ENCODE results near the gene MYPOP. TPM values are rescaled to one million over a fixed set of nuclear protein-coding genes. Genes with fewer than 3 reads are reported as not detected.
A peak's percentile ranks its signal among the peaks of the same experiment; 100 is the strongest.

Gene MYPOP
- total RNA-seq, 1 donor from 2014 or later, result 1.6 TPM

DNA sequence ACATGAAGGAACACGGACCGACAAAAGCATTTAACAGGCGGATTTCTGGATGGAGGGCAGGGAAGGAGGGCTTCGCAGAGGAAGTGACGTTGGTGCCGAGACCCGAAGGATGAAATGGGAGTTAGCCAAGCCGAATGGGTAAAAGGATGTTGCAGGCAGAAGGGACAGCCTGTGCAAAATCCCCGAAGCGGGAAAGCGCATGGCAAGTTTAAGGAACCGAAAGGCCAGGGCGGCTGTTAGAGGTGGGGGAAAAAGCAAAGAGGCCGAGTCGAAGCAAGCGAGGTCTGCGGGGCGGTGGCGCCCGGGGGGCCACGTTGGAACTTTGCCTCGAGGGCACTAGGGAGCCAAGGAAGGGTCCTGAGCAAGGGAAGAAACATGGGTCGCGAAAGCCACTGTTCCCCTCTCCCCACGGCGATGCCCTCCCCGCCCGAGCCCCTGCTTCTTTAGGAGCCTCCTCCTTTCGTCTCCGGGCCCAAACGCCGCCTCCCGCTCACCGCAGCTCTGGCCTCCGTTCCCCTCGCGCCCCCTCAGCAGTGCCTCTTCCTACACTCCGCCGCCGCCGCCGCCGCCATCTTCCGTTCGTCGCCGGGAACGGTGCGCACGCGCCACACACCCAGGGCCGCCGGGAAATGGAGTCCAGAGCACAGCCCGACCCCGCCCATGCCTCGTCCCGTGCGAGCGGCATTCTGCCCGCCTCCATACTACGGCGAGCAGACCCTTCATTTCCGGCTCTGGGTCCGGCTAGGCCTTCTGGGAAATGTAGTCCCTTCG lies 39.7 kb downstream of the MYPOP start, which contains the start of gene SYMPK:
TSS of gene SYMPK (minus strand) at position 584 of the 771 bp plus-strand sequence. CDS start 8,652 bp downstream, outside the sequence.
- Histone ChIP-seq H3K4me1 (peaks cover 4 to 15% of the 10 kb centered on the region in 2 donors), H3K4me3 (peak within 1 kb of the TSS; percentile 73 to 88), H3K9me3 (no peaks in the 10 kb centered on the region), H3K27me3 (peaks cover 9% of the 10 kb centered on the region), H3K27ac (peak within 1 kb of the TSS; percentile 79 to 94), H3K36me3 (peaks cover 6 to 12% of the 10 kb centered on the region in 2 donors)
- DNase-seq (ENCODE audit: low spot score in 2 of 2), result peak; percentile 95 to 99
- TF ChIP-seq, protein P1, sequence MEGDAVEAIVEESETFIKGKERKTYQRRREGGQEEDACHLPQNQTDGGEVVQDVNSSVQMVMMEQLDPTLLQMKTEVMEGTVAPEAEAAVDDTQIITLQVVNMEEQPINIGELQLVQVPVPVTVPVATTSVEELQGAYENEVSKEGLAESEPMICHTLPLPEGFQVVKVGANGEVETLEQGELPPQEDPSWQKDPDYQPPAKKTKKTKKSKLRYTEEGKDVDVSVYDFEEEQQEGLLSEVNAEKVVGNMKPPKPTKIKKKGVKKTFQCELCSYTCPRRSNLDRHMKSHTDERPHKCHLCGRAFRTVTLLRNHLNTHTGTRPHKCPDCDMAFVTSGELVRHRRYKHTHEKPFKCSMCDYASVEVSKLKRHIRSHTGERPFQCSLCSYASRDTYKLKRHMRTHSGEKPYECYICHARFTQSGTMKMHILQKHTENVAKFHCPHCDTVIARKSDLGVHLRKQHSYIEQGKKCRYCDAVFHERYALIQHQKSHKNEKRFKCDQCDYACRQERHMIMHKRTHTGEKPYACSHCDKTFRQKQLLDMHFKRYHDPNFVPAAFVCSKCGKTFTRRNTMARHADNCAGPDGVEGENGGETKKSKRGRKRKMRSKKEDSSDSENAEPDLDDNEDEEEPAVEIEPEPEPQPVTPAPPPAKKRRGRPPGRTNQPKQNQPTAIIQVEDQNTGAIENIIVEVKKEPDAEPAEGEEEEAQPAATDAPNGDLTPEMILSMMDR (IDR thresholded peaks at IDR 0.05), result no peak
- intact Hi-C loops (cut with DNase I), result loop anchor here (1.0 to 2.0 kb wide), 7 partner anchors 24 to 132 kb away; partner anchors contain the start of genes CCDC61, FBXO46, IRF2BP1 and MYPOP

DNA sequence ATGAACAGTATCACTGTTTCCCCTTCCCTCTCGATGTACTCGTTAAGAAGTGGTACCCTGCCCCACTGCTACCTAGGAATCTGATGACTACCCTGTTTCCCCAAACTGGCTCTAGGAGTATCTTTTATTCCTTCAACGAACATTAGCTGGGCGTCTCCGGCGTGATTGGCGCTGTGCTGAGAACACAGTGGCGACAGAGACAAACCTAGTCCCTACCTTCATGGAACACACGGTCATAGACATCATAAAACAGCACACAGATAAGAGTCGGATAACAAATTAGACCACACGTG lies 40.2 kb downstream of the MYPOP start:
- peaks cover 6 to 12% of the 10 kb centered on the region in 2 donors for H3K36me3 ChIP-seq
- intact Hi-C loops (cut with DNase I), result loop anchor here (2.0 kb wide), 6 partner anchors 41 to 133 kb away; partner anchors contain the start of genes CCDC61, FBXO46 and MYPOP
- peaks cover 4 to 15% of the 10 kb centered on the region in 2 donors for H3K4me1 ChIP-seq
- H3K27ac ChIP-seq, result peak overlapping the region; percentile 79 to 94
- H3K27me3 ChIP-seq, result peaks cover 9% of the 10 kb centered on the region
- H3K9me3 ChIP-seq, result no peaks in the 10 kb centered on the region
- TF ChIP-seq, protein P1 (IDR thresholded peaks at IDR 0.05), result no peak
- H3K4me3 ChIP-seq, result peak overlapping the region; percentile 73 to 88
- DNase-seq (ENCODE audit: low spot score in 2 of 2), result no peak

DNA sequence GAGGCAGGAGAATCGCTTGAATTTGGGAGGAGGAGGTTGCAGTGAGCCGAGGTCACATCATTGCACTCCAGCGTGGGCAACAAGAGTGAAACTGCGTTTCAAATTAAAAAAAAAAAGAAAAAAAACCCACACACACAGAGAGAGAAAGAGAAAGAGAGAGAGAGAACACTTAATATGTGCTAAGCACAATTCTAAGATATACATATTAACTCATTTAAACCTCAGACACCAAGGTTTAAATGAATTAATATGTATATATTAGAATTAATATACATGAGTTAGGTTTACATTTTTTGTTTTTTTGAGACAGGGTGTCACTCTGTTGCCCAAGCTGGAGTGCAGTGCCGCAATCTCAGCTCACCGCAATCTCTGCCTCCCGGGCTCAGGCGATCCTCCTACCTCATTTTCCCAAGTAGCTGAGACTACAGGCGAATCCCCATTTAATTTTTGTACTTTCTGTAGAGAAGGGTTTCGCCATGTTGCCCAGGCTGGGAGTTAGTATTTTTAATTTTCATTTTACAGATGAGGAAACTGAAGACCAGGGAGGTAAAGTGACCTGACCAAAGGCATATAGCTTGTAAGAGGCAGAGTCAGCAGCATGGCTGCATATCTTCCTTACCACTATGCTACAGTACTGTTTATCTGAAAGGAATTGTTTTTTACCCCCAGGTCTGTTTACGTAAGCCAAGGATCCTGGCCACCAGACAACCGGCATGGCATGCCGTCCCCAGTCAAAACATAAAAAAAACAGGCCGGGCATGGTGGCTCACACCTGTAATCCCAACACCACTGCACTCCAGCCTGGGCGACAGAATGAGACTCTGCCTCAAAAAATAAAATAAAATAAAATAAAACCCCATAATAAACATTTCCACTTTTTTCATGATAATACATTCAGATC lies 41.8 kb downstream of the MYPOP start:
- peaks cover 9% of the 10 kb centered on the region for H3K27me3 ChIP-seq
- TF ChIP-seq, protein P1 (IDR thresholded peaks at IDR 0.05), result no peak
- no peak overlapping the region for H3K4me3 ChIP-seq
- H3K27ac ChIP-seq, result no peak overlapping the region
- H3K36me3 ChIP-seq, result peaks cover 6 to 20% of the 10 kb centered on the region in 2 donors
- peaks cover 4 to 15% of the 10 kb centered on the region in 2 donors for H3K4me1 ChIP-seq
- DNase-seq (ENCODE audit: low spot score in 2 of 2), result no peak
- intact Hi-C loops (cut with DNase I), result no loop called here
- no peaks in the 10 kb centered on the region for H3K9me3 ChIP-seq

DNA sequence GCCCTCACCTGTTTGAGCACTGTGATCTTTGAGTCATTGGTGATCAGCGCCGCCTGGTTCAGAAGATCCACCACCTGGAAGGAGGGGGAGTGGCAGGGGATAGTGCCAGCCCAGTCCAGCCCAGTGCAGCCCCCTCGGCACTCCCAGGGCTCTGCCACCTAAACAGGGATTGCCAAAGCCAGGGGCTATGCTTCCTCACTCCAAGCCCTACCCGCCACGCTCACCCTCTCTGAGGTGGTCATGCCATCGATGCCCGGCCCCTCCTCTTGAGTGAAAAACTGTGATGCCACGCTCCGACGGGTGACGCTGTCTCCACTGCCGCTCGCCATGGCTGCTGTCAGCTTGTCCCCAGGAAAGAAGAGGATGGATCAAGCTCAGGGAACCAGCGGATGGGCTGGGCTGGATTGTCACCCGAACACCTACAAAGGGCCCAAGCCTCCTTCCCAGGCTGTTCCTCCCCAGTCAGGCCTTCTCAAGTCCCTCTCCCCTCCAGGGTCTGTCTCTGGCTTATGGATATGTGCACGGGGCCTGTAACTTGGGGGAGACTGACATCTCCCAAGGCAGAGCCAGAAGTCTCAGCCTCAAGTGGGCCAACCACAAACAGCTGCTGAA lies 48.1 kb downstream of the MYPOP start:
- Histone ChIP-seq H3K4me3 (no peak overlapping the region), H3K4me1 (no peaks in the 10 kb centered on the region), H3K36me3 (peaks cover 58 to 71% of the 10 kb centered on the region in 2 donors), H3K9me3 (no peaks in the 10 kb centered on the region), H3K27ac (no peak overlapping the region), H3K27me3 (no peaks in the 10 kb centered on the region)
- DNase-seq (ENCODE audit: low spot score in 2 of 2), result no peak
- intact Hi-C loops (cut with DNase I), result no loop called here
- TF ChIP-seq, protein P1 (IDR thresholded peaks at IDR 0.05), result no peak

DNA sequence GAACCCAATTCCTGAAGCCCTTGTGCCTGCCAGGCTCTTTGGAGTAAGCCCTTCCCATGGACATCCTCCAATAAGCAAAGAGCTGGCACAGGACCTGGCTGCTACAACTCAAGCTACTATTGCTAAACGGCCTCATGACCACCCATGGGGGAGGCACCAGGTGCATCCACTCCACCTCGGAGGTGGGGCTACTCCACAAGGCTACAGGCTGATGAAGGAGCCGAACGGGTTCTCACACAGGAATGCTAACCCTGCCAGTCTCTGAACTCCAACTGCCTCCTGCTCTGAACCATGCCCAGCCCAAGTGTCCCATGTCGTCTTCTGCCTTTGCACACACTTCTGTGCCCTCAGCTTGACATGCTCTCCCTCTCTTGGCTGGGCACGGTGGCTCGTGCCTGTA lies 49.4 kb downstream of the MYPOP start:
- H3K27ac ChIP-seq, result no peak overlapping the region
- no peaks in the 10 kb centered on the region for H3K9me3 ChIP-seq
- TF ChIP-seq, protein P1 (IDR thresholded peaks at IDR 0.05), result no peak
- peaks cover 62 to 79% of the 10 kb centered on the region in 2 donors for H3K36me3 ChIP-seq
- no peaks in the 10 kb centered on the region for H3K27me3 ChIP-seq
- H3K4me3 ChIP-seq, result no peak overlapping the region
- intact Hi-C loops (cut with DNase I), result no loop called here
- DNase-seq (ENCODE audit: low spot score in 2 of 2), result no peak
- no peaks in the 10 kb centered on the region for H3K4me1 ChIP-seq
